HEK293T (cell line): Measurements from ENCODE around the gene CTSV.
A peak's percentile ranks its signal among the peaks of the same experiment; 100 is the strongest.
"Not testable (repeated sequence)": the region's sequence is repeated elsewhere in the genome, so short reads cannot be mapped to it uniquely, and the experiment has no call there.

Source experiments
- CTCF ChIA-PET: fragments of 350-600 bp; formaldehyde crosslinking; extraction: SDS; loops from one replicate; lab custom pipeline; 2021; ENCODE audit warnings: antibody characterized with exemption, inconsistent platforms; lab: Yijun Ruan, JAX
- POLR2A ChIA-PET: fragments of 350-600 bp; formaldehyde crosslinking; extraction: SDS; loops from one replicate; lab custom pipeline; 2020; ENCODE audit warnings: antibody characterized with exemption, inconsistent platforms; lab: Yijun Ruan, JAX
- DNase-seq: peaks from one replicate; pipeline ENCODE4 v3.0.0; 2012; ENCODE audit warnings: mixed read lengths; ENCODE audit errors: extremely low spot score
- ARNT ChIP-seq: fragments of 450-650 bp; IDR thresholded peaks from 2 replicates; pipeline ENCODE4 v1.6.1; 2017; ENCODE audit warnings: mild to moderate bottlenecking
- BHLHE40 ChIP-seq: fragments of 450-650 bp; IDR thresholded peaks from 2 replicates; pipeline ENCODE4 v1.6.1; 2016; ENCODE audit warnings: mild to moderate bottlenecking, moderate library complexity, borderline replicate concordance
- CTBP1 ChIP-seq: fragments of 450-650 bp; IDR thresholded peaks from 2 replicates; pipeline ENCODE4 v1.6.1; 2016; ENCODE audit warnings: borderline replicate concordance
- ELF4 ChIP-seq: fragments of 450-650 bp; IDR thresholded peaks from 2 replicates; pipeline ENCODE4 v1.6.1; 2017; ENCODE audit warnings: antibody characterized with exemption
- FOXA1 ChIP-seq: fragments of 450-650 bp; IDR thresholded peaks from 2 replicates; pipeline ENCODE4 v1.6.1; 2016; ENCODE audit warnings: mild to moderate bottlenecking
- FOXK2 ChIP-seq: fragments of 450-650 bp; IDR thresholded peaks from 2 replicates; pipeline ENCODE4 v1.6.1; 2016; ENCODE audit warnings: mild to moderate bottlenecking
- FOXM1 ChIP-seq: fragments of 450-650 bp; IDR thresholded peaks from 2 replicates; pipeline ENCODE4 v1.6.1; 2017; ENCODE audit warnings: mild to moderate bottlenecking, borderline replicate concordance
- HDGF ChIP-seq: fragments of 450-650 bp; IDR thresholded peaks from 2 replicates; pipeline ENCODE4 v1.6.1; 2017; ENCODE audit warnings: antibody characterized with exemption, borderline replicate concordance
- L3MBTL2 ChIP-seq: fragments of 450-650 bp; conservative IDR thresholded peaks from 2 replicates; pipeline ENCODE4 v1.6.1; 2016; ENCODE audit warnings: mild to moderate bottlenecking
- LEF1 ChIP-seq: fragments of 450-650 bp; IDR thresholded peaks from 2 replicates; pipeline ENCODE4 v1.6.1; 2017; ENCODE audit warnings: mild to moderate bottlenecking, borderline replicate concordance
- NFRKB ChIP-seq: fragments of 450-650 bp; IDR thresholded peaks from 2 replicates; pipeline ENCODE4 v1.6.1; 2016; ENCODE audit warnings: mild to moderate bottlenecking, moderate library complexity
- PKNOX1 ChIP-seq: fragments of 450-650 bp; IDR thresholded peaks from 2 replicates; pipeline ENCODE4 v1.6.1; 2016
- SP1 ChIP-seq: fragments of 450-650 bp; IDR thresholded peaks from 2 replicates; pipeline ENCODE4 v1.6.1; 2017
- SUZ12 ChIP-seq: fragments of 450-650 bp; IDR thresholded peaks from 2 replicates; pipeline ENCODE4 v1.6.1; 2016; ENCODE audit warnings: mild to moderate bottlenecking
- TARDBP ChIP-seq: fragments of 450-650 bp; IDR thresholded peaks from 2 replicates; pipeline ENCODE4 v1.6.1; 2016
- ZNF384 ChIP-seq: fragments of 450-650 bp; IDR thresholded peaks from 2 replicates; pipeline ENCODE4 v1.6.1; 2016

Gene CTSV

GRCh38 chr9:97038611-97039513 lies at the start of gene CTSV:
Gene CTSV (minus strand): TSS chr9:97039142. CDS start chr9:97038043, 1,099 bp downstream.
- DNase-seq, result peak; percentile 96
- ChIA-PET POLR2A (interaction anchor here (0.9 to 2.2 kb wide), 7 partner anchors 9 to 164 kb away, joined by 3 to 11 read pairs (median 4); no protein-coding TSS in a partner anchor), CTCF (no interaction called here)
- no peak for TF ChIP-seq SUZ12
- peak; percentile 69 for TF ChIP-seq L3MBTL2

DNA sequence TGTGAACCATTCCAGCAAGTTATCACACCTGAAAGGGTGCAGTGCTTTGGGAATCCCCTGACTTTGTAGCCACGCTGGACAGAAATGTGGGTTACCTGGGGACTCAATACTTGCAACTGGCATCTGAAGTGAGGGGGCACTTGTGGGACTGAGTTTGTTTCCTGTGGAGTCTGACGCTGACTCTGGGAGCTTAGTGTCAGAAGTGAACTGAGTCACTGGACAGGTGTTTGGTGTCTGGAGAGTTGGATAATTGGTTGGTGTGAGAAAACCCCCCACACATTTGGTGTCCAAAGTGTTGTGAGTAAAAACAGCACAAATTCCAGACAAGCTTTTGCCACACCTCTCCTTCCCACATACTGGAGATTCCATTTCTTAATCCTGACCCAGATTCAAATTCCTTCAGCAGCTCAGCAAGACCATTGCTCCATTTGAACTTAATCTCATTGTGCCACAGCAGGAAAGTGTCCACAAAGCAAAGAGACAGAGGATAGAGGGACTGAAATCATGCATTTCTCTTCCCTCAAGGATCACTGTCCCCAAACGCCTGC lies 48.8 kb upstream of the CTSV start:
- DNase-seq, CTCF ChIA-PET, POLR2A ChIA-PET: not testable (repeated sequence)

- POLR2A ChIA-PET, CTCF ChIA-PET, DNase-seq: not testable (repeated sequence)
These were observed 45.6 kb upstream of the CTSV start for GRCh38 chr9:97084562-97084991.

GRCh38 chr9:97078362-97078761 lies 39.4 kb upstream of the CTSV start:
- DNase-seq, result no peak
- CTCF ChIA-PET, result interaction anchor here (0.7 kb wide), 1 partner anchor 33 kb away, joined by 3 read pairs; no protein-coding TSS in a partner anchor
- POLR2A ChIA-PET, result no interaction called here
- TF ChIP-seq PKNOX1 (no peak), ARNT (no peak), LEF1 (no peak), ZNF384 (no peak), NFRKB (no peak), TARDBP (no peak), L3MBTL2 (no peak), ELF4 (no peak), BHLHE40 (no peak), CTBP1 (no peak), HDGF (no peak), FOXA1 (no peak), FOXM1 (no peak), FOXK2 (no peak), SUZ12 (no peak), SP1 (no peak)

- ChIA-PET POLR2A (no interaction called here), CTCF (no interaction called here)
- TF ChIP-seq SUZ12, result no peak
- no peak for TF ChIP-seq FOXA1
- no peak for TF ChIP-seq HDGF
- TF ChIP-seq CTBP1, result no peak
- TF ChIP-seq NFRKB, result no peak
- no peak for DNase-seq
These were observed 38.7 kb upstream of the CTSV start for GRCh38 chr9:97077452-97078295.

- CTCF ChIA-PET, DNase-seq, POLR2A ChIA-PET: not testable (repeated sequence)
These were observed 37.9 kb upstream of the CTSV start for GRCh38 chr9:97076731-97077451.

DNA sequence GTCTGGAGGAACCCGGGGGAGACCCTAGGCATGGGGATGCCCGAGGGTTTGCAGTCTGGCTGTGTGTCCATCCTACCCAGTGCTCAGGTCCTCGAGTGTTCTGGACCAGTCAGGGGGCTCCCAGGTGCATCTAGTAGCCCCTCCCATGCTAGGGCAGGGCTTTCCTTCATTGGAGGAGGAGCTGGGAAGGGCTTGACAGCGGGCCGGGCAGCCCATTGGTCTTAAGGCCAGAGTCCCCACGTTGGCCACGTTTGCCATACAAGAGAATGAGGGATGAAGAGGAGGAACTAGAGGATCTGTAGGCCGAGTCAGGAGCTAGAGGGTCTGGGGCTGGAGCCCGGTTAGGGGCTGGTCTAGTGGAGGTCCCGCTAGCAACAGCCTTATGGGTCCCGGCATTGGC lies 37.3 kb upstream of the CTSV start:
- no peak for TF ChIP-seq FOXK2
- TF ChIP-seq SUZ12, result no peak
- no peak for TF ChIP-seq FOXA1
- no peak for TF ChIP-seq ARNT
- no peak for TF ChIP-seq SP1
- no peak for TF ChIP-seq BHLHE40
- no peak for TF ChIP-seq HDGF
- TF ChIP-seq FOXM1, result no peak
- no peak for TF ChIP-seq L3MBTL2
- ChIA-PET POLR2A (no interaction called here), CTCF (no interaction called here)
- DNase-seq, result no peak
